22Rv1 (cell line): ENCODE data around the gene CDC14A.

Experiments
- CTCF ChIP-seq: fragments of 450-650 bp; IDR thresholded peaks from 2 replicates; pipeline ENCODE4 v1.5.1; 2017; ENCODE audit warnings: mild to moderate bottlenecking
- ZFX ChIP-seq: fragments of 450-650 bp; IDR thresholded peaks from 2 replicates; pipeline ENCODE4 v1.6.1; 2017; ENCODE audit warnings: antibody characterized with exemption, borderline replicate concordance

- TF ChIP-seq CTCF (no peak), ZFX (no peak)
These were observed at the start of gene CDC14A for GRCh38 chr1:100352267-100353070.
